ENCODE measurements around the gene ST3GAL2.
A peak's percentile ranks its signal among the peaks of the same experiment; 100 is the strongest.

Gene ST3GAL2

DNA sequence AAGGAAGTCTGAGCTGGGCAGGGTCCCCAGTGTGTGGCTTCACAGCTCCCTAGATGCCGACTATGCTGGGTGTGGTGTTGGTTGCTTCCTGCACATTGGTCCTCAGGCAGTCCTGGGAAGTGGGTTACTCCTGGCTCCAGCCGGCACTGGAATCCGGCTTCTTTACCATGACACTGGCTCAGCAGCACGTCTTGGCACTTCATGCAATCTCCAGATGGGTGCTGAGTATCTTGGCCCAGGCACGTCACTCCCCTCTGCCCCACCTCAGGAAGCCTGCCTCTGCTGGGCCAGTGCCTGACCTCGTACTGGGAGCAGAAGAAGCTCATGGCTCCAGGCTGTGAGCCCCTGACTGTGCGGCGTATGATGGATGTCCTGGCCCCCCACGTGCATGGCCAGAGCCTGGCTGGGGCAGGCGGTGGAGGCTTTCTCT is 40.0 kb upstream of the ST3GAL2 start:
- no peak overlapping the region for H3K4me3 ChIP-seq (ENCODE audit: low read depth, low read length)
- TF ChIP-seq, protein P1, sequence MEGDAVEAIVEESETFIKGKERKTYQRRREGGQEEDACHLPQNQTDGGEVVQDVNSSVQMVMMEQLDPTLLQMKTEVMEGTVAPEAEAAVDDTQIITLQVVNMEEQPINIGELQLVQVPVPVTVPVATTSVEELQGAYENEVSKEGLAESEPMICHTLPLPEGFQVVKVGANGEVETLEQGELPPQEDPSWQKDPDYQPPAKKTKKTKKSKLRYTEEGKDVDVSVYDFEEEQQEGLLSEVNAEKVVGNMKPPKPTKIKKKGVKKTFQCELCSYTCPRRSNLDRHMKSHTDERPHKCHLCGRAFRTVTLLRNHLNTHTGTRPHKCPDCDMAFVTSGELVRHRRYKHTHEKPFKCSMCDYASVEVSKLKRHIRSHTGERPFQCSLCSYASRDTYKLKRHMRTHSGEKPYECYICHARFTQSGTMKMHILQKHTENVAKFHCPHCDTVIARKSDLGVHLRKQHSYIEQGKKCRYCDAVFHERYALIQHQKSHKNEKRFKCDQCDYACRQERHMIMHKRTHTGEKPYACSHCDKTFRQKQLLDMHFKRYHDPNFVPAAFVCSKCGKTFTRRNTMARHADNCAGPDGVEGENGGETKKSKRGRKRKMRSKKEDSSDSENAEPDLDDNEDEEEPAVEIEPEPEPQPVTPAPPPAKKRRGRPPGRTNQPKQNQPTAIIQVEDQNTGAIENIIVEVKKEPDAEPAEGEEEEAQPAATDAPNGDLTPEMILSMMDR (conservative IDR thresholded peaks at IDR 0.05; ENCODE audit: low read depth, low read length): no peak
- peak; percentile 63 for DNase-seq (ENCODE audit: low read depth)

DNA sequence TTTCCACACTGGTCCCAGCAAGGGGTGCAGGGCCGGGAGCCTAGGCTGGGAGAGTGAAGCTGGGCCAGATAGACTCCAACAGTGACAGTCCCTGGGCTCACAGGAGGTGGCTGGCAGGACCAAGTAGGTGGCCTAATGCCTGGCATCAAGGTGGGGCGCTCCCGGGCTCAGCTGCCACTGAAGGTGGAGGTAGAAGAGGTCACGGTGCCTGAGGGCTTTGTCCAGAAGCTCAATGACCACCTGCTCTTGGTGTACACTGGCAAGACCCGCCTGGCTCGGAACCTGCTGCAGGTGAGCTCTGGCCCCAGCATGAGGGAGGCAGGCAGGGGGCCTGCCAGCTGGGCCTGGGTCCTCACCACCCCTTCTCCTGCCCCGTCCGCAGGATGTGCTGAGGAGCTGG is 39.3 kb upstream of the ST3GAL2 start:
- TF ChIP-seq, protein P1 (conservative IDR thresholded peaks at IDR 0.05; ENCODE audit: low read depth, low read length): no peak
- no peak for DNase-seq (ENCODE audit: low read depth)
- H3K4me3 ChIP-seq (ENCODE audit: low read depth, low read length): no peak overlapping the region

- TF ChIP-seq, protein P1 (conservative IDR thresholded peaks at IDR 0.05; ENCODE audit: low read depth, low read length): no peak
- peak; percentile 84 for DNase-seq (ENCODE audit: low read depth)
- no peak overlapping the region for H3K4me3 ChIP-seq (ENCODE audit: low read depth, low read length)
These were observed 37.5 kb upstream of the ST3GAL2 start for GRCh38 chr16:70476272-70477020.

DNA sequence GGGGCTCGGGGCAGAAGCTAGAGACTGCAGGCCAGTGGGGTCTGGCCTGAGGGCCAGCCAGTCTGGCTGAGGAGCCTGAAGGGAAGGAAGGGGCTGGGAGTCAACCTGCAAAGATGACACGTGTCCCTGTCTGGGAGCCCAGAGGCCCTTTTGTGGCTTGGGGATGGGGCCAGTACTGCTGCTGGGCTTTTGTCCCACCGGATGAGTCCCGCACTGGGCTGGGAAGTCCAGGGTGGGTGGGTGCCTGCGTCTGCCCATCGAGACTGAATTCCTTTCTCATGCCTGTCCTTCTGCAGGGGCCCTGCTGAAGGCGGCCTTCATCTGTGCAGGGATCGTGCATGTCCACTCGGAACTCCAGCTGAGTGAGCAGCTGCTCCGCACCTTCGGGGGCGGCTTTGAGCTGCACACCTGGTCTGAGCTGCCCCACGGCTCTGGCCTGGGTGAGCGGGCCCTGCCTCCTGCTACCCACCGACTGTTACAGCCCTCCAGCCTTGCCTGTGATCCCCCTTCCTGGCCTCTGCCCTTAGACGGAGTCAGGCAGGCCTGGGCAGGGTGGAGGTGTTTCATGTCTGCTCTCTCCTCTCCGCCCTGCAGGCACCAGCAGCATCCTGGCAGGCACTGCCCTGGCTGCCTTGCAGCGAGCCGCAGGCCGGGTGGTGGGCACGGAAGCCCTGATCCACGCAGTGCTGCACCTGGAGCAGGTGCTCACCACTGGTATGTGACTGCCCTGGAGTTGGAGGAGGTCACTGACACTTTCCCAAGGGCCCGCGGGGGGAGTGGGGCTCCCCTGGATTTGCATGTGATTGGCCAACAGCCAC is 36.4 kb upstream of the ST3GAL2 start:
- no peak overlapping the region for H3K4me3 ChIP-seq (ENCODE audit: low read depth, low read length)
- TF ChIP-seq, protein P1 (conservative IDR thresholded peaks at IDR 0.05; ENCODE audit: low read depth, low read length): no peak
- DNase-seq (ENCODE audit: low read depth): no peak

- TF ChIP-seq, protein P1 (conservative IDR thresholded peaks at IDR 0.05; ENCODE audit: low read depth, low read length): no peak
- no peak overlapping the region for H3K4me3 ChIP-seq (ENCODE audit: low read depth, low read length)
- DNase-seq (ENCODE audit: low read depth): no peak
These were observed 35.6 kb upstream of the ST3GAL2 start for GRCh38 chr16:70474320-70475053.

GRCh38 chr16:70473446-70474319 is 34.8 kb upstream of the ST3GAL2 start:
- H3K4me3 ChIP-seq (ENCODE audit: low read depth, low read length): no peak overlapping the region
- TF ChIP-seq, protein P1 (conservative IDR thresholded peaks at IDR 0.05; ENCODE audit: low read depth, low read length): peak; percentile 9
- no peak for DNase-seq (ENCODE audit: low read depth)

Measured in choroid plexus epithelial cell (primary cell).